Caco-2 (cell line): ENCODE results near the gene TRIO. TPM values are rescaled to one million over a fixed set of nuclear protein-coding genes. Genes with fewer than 3 reads are reported as not detected.

ENCODE experiments used
- BruUV-seq: library from RNA; stranded (reverse); fragments of 400-500 nt; replicated peaks from 2 replicates; lab custom pipeline; 2021; lab: Mats Ljungman, UMichigan
- CTCF ChIA-PET: fragments of 300-600 bp; sonication (Branson Sonifier 250); formaldehyde crosslinking; loops from one replicate; lab custom pipeline; 2022; ENCODE audit warnings: antibody characterized with exemption; lab: Charles Lee
- POLR2A ChIA-PET: fragments of 300-600 bp; sonication (Branson Sonifier 250); formaldehyde crosslinking; loops from one replicate; lab custom pipeline; 2022; ENCODE audit warnings: antibody characterized with exemption; lab: Charles Lee
- DNase-seq, 2 experiments: peaks; one replicate each; pipeline versions ENCODE4 v3.0.0 to v3.0.0-alpha.2; 2020 to 2022
- H3K27me3 ChIP-seq: replicated peaks from 2 replicates; pipeline ENCODE4 v1.6.0; 2011; ENCODE audit warnings: low read length; ENCODE audit not compliant: control insufficient read depth, insufficient read depth
- H3K36me3 ChIP-seq: 2 replicates; pipeline ENCODE4 v1.5.1; 2011; ENCODE audit warnings: low read length; ENCODE audit not compliant: control insufficient read depth, insufficient read depth
- H3K4me1 ChIP-seq: fragments of 250-450 bp; sonication (Bioruptor Pico); 2 replicates; pipeline ENCODE4 v1.5.1; 2020; ENCODE audit warnings: mild to moderate bottlenecking
- H3K4me3 ChIP-seq: 2 replicates; pipeline ENCODE4 v1.5.1; 2011; ENCODE audit warnings: low read depth, mild to moderate bottlenecking, control low read depth, low read length
- H3K9me3 ChIP-seq: fragments of 250-450 bp; sonication (Bioruptor Pico); 2 replicates; pipeline ENCODE4 v1.5.1; 2020; ENCODE audit warnings: mild to moderate bottlenecking, moderate library complexity
- H3K27ac Mint-ChIP-seq: one replicate; pipeline ENCODE4 v1.8.0; 2022; ENCODE audit warnings: mixed read lengths; ENCODE audit not compliant: unreplicated experiment
- H3K27me3 Mint-ChIP-seq: one replicate; pipeline ENCODE4 v1.8.0; 2022; ENCODE audit warnings: mixed read lengths; ENCODE audit not compliant: insufficient read depth, unreplicated experiment
- H3K36me3 Mint-ChIP-seq: one replicate; pipeline ENCODE4 v1.8.0; 2022; ENCODE audit warnings: mild to moderate bottlenecking, mixed read lengths; ENCODE audit not compliant: insufficient read depth, unreplicated experiment
- H3K4me1 Mint-ChIP-seq: one replicate; pipeline ENCODE4 v1.8.0; 2022; ENCODE audit warnings: low read depth, mixed read lengths; ENCODE audit not compliant: unreplicated experiment
- H3K4me3 Mint-ChIP-seq: one replicate; pipeline ENCODE4 v1.8.0; 2022; ENCODE audit warnings: mild to moderate bottlenecking, moderate library complexity, mixed read lengths; ENCODE audit not compliant: unreplicated experiment
- H3K9me3 Mint-ChIP-seq: one replicate; pipeline ENCODE4 v1.8.0; 2022; ENCODE audit warnings: mixed read lengths; ENCODE audit not compliant: unreplicated experiment
- intact Hi-C: fragments of 100-400 bp; cut with micrococcal nuclease; formaldehyde crosslinking; loops from one replicate; pipeline ENCODE4 v1.10.0; 2022; ENCODE audit not compliant: unreplicated experiment
- total RNA-seq: library from RNA; stranded (reverse); gene quantifications from 2 replicates; pipeline ENCODE4 v1.2.3, GENCODE V29; 2022
- TF ChIP-seq, protein P1 (sequence below), 2 experiments: fragments of 200-600 bp in 1 of 2; IDR thresholded peaks; 1 replicate in 1 of 2; 2 replicates in 1 of 2; pipeline versions ENCODE4 v1.5.1 to v1.8.0; 2011 to 2022; ENCODE audit warnings: antibody characterized with exemption in 1 of 2, control low read depth in 1 of 2, inconsistent platforms in 1 of 2, low read depth in 1 of 2, low read length in 1 of 2, mild to moderate bottlenecking in 1 of 2, moderate library complexity in 1 of 2; ENCODE audit not compliant: insufficient read depth in 1 of 2, severe bottlenecking in 1 of 2, unreplicated experiment in 1 of 2

TRIO gene
- total RNA-seq, 1 experiment from 2014 or later = 92.0 TPM

DNA sequence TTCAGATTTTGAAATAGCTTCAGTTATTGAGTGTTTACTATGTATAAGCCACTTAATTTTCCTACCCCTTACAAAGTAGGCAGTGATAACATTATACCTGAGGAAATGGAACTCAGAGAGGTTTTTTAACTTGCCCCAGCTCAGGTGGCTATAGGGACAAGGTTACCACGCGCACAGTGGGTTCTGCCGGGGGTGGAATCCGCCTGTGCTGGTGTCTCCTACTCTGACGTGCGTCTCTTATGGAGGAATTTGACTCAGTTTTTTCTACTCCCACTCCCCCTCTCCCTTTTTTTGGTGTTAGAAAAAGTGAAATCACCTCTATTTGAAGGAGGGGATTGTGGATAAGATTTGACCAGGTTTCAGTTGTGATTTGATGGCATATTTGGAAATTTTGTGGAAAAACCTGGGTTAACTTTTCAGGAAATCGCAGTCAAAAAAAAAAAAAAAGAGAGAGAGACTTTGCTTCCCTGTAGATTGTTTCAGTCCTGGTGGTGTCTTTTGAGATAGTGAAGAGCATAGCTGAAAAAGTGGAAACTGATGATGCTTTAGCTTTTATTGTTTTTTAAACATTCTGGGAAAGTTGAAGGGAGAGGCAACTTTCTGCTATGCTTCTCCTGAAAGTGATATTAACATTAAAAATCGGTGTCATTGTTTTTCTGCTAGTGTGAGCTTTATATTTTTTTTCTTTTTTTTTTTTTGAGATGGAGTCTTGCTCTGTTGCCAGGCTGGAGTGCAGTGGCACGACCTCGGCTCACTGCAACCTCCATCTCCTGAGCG is 15.9 kb downstream of the TRIO start:
- Histone ChIP-seq H3K27me3 (no peaks in the 10 kb centered on the region), H3K36me3 (no peaks in the 10 kb centered on the region; the same call in 1 of the 2 replicates), H3K9me3 (peaks cover 1% of the 10 kb centered on the region; the same call in 1 of the 2 replicates), H3K4me1 (peaks cover 20% of the 10 kb centered on the region), H3K4me3 (no peak overlapping the region)
- CTCF ChIA-PET = interaction anchor here (0.6 kb wide), 1 partner anchor 140 kb away, joined by 3 read pairs; no protein-coding TSS in a partner anchor
- TF ChIP-seq, protein P1, sequence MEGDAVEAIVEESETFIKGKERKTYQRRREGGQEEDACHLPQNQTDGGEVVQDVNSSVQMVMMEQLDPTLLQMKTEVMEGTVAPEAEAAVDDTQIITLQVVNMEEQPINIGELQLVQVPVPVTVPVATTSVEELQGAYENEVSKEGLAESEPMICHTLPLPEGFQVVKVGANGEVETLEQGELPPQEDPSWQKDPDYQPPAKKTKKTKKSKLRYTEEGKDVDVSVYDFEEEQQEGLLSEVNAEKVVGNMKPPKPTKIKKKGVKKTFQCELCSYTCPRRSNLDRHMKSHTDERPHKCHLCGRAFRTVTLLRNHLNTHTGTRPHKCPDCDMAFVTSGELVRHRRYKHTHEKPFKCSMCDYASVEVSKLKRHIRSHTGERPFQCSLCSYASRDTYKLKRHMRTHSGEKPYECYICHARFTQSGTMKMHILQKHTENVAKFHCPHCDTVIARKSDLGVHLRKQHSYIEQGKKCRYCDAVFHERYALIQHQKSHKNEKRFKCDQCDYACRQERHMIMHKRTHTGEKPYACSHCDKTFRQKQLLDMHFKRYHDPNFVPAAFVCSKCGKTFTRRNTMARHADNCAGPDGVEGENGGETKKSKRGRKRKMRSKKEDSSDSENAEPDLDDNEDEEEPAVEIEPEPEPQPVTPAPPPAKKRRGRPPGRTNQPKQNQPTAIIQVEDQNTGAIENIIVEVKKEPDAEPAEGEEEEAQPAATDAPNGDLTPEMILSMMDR (IDR thresholded peaks at IDR 0.05; ENCODE audit: insufficient read depth in 1 of 2, low read depth in 1 of 2, low read length in 1 of 2, severe bottlenecking in 1 of 2, unreplicated experiment in 1 of 2) = no peak
- intact Hi-C loops = no loop called here
- Mint-ChIP-seq H3K27me3 (no peaks in the 10 kb centered on the region), H3K36me3 (no peaks in the 10 kb centered on the region), H3K4me1 (peaks cover 3% of the 10 kb centered on the region), H3K4me3 (no peak overlapping the region), H3K27ac (no peak overlapping the region), H3K9me3 (peaks cover 8% of the 10 kb centered on the region)
- DNase-seq = no peak
- BruUV-seq = no TSS peak
- POLR2A ChIA-PET = no interaction called here

DNA sequence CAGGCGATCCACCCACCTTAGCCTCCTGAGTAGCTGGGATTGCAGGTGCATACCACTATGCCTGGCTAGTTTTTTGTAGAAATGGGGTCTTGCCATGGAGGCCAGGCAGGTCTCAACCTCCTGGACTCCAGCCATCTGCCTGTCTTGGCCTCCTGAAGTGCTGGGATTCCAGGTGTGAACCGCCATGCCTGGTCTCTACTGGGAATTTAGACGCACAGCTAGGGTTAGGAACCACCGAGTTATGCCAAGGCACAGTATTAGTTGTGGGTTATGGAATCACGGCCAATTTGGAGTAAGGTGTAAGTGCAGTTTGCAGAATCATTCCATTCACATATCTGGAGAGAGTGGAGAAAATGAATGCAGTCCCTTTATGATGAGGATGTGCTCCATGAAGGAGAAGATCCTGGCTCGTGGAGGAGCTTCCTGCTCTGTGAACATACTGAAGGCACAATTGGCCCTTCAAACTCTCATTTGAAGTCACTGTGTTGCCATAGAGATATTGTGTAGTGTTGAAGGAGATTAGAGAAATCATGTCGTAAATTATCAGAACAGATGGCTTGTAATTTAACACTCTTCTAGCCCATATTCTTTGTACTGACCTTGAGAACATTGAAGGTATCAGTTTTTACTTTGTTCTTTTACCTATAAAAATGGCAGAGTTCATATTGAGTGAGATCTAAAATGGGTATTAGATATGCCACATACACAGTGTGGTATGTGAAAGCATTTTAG is 18.8 kb downstream of the TRIO start:
- CTCF ChIA-PET = no interaction called here
- Mint-ChIP-seq H3K9me3 (peaks cover 9% of the 10 kb centered on the region), H3K4me3 (no peak overlapping the region), H3K36me3 (no peaks in the 10 kb centered on the region), H3K27me3 (no peaks in the 10 kb centered on the region), H3K4me1 (peaks cover 11% of the 10 kb centered on the region), H3K27ac (no peak overlapping the region)
- Histone ChIP-seq H3K36me3 (no peaks in the 10 kb centered on the region; the same call in 1 of the 2 replicates), H3K9me3 (peaks cover 4% of the 10 kb centered on the region; the same call in 1 of the 2 replicates), H3K27me3 (no peaks in the 10 kb centered on the region), H3K4me1 (peaks cover 12% of the 10 kb centered on the region), H3K4me3 (no peak overlapping the region)
- TF ChIP-seq, protein P1 (IDR thresholded peaks at IDR 0.05; ENCODE audit: insufficient read depth in 1 of 2, low read depth in 1 of 2, low read length in 1 of 2, severe bottlenecking in 1 of 2, unreplicated experiment in 1 of 2) = no peak
- intact Hi-C loops = no loop called here
- DNase-seq = no peak
- POLR2A ChIA-PET = no interaction called here
- BruUV-seq = no TSS peak
